GM19452 (cell line): ENCODE results near the gene LZIC.
A peak's percentile ranks its signal among the peaks of the same experiment; 100 is the strongest.
"Not testable (repeated sequence)": the region's sequence is repeated elsewhere in the genome, so short reads cannot be mapped to it uniquely, and the experiment has no call there.

Experiments used
- ATAC-seq: cut with Tn5 transposase; IDR thresholded peaks from one replicate; pipeline ENCODE4 v1.9.1; 2021; ENCODE audit not compliant: unreplicated experiment

LZIC gene

DNA sequence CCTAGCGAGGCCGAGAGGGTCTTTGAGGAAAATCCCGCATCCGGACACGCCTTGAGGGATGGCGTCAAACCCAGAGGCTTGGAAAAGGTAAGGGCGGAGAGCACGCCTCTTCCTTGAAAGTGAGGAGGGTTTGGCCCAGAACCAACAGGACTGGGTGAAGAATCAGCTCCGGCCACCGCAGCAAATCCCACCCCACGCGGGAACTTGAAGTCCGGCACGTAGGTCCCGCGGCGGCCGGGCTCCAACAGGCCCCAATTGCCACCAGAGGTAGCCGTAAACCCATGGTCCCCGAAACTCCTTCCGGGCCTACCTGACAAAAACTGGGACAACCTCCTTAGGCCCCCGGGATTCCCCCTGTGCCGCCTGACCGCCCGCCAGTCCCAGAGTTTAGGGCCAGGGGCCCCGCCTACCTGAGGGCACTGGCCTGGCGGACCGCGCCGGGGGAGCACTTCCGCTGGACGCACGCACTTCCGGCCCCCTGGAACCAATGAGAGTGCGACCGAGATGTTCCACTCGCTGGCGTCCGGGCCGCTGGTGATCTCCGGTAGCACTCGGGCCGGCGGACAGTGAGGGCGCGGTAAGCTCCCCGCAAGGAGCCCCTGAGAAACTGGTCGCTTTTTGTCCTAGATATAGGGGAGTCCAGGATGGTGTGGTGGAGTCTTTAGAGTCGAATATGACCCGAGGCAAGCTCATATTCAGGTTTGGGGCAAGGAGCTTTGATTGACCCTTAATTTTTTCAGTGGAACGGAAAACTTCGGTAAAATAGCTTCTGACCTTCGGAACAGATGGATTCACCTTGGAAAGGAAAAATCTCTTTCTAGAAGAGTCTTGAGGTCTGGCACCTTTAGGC, at the start of gene LZIC, which contains the start of gene NMNAT1:
TSS of gene LZIC (minus strand) at position 453 of the 850 bp plus-strand sequence. CDS start 6,772 bp downstream, outside the sequence.
TSS of gene NMNAT1 (plus strand) at position 537 of the 850 bp plus-strand sequence. CDS start 28,599 bp downstream, outside the sequence.
- ATAC-seq, result peak; percentile 91

DNA sequence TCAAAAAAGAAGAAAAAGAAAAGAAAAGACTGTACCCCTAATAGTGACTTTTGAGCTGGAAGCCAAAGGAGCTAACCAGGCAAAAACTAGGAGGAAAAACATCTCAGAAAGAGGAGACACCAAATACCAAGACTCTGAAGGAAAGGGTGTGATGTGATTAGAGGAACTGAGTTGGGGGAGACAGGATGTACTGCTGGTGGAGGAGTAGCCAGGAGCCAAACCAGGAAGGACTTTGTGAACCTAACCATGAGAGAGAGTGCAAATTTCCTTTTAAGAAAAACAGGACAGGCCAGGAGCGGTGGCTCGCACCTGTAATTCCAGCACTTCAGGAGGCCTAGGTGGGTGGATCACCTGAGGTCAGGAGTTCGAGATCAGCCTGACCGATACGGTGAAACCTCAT, 49.7 kb upstream of the LZIC start:
- no peak for ATAC-seq

DNA sequence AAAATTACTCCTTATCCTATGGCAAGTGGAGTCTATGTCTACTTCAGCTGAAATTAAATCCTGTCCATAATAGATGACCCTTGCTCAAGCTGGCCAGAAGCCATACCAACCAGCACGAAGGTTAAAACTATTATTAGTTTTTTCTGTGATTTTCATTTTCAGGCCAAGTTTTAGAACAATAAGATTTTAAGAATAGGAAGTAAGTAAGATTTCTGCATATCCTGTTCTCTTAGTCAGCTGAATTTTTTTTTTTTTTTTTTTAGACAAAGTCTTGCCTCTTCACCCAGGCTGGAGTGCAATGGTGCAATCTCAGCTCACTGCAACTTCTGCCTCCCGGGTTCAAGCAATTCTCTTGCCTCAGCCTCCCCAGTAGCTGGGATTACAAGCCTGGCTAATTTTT, 47.8 kb upstream of the LZIC start:
- no peak for ATAC-seq

DNA sequence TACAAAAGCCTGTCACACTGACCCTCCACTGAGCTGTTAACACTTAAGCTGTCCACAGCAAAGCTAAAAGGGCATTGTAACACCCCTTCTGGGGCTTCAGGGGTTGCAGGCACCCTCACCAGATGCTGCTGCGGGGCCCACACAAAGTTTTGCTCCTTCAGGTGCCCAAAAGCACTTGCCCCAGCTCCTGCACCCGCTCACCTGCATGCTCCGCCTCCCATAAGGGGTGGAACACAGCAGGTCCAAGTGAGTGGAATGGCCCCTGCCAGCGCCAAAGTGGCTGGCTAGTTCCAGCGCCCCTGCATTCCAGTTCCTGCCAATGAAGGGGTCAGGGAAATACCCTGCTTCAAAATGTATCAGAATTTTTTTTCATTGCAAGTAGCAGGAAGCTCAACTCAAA, 46.6 kb upstream of the LZIC start:
- no peak for ATAC-seq

DNA sequence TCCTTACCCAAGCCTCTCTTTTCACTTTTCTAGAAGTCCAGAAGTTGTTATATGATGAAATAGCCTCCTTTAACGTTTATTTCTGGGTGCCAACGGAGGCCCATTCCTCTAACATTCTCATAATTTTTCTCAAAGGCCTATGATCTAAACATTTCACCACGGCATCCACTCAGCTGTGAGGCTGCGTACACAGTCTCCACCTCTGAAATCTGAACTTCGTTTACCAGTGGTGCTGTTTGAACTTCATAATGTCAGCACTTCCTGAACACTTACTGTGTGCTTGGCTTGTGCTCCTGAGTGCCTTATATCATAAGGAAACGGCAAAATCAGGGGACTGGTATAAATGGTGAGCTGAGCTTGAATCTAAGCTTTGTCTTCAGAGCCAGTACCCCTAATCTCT, 41.8 kb upstream of the LZIC start:
- no peak for ATAC-seq

DNA sequence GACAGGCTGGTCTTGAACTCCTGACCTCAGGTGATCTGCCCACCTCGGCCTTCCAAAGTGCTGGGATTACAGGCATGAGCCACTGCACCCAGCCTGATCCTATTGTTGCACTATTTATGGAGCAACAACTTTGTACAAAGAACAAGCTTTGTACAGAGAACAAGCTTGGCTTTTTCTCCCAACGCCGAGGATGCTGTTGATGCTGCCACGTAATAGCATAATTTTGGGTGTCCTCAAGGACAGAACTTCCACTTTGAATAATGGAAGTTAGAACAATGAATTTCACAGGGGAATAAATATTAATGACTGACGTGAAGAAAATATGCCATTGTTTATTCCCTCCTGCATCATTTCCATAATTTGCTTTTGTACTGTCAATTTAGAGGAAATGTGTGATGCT, 41.1 kb upstream of the LZIC start:
- ATAC-seq, result no peak

DNA sequence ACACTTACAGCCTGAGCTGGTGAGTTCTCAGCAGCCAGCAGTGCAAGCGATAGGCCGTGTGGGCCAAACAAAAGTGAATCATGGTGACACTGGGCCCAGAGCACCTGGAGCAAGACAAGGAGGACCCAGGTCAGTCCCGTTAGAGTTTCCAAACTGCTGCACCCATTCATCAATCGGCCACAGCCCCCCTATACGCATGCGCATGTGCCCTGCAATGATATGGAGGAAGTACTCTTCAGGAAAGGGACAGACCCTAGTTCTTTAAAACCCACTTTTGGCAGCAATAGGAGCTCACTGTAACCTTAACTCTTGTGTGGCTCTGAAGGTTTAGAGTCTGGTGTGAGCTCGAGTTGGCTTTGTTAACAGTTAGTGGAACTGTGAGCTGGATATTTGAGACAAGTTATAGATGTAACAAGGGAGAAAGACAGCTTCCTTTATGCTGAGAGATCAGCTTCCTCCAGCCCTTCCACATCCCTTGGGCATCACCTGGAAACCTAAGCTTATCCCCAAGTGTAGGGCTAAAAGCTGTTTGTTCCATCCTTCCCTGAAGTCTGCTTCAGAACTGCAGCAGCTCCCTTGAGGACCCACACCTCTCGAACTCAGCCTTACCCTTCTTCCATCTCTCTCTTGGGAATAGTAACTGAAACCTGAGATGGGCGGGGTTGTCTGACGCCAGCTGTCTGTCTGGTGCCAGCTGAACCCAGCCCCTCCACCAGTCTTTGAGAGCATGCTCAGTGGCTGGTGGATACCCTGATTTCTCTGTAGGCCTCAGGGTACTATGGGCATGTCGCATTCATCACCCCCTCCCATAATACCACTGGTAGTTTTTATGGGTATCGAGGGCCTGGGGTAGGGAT, 17.7 kb upstream of the LZIC start:
- ATAC-seq, result no peak

DNA sequence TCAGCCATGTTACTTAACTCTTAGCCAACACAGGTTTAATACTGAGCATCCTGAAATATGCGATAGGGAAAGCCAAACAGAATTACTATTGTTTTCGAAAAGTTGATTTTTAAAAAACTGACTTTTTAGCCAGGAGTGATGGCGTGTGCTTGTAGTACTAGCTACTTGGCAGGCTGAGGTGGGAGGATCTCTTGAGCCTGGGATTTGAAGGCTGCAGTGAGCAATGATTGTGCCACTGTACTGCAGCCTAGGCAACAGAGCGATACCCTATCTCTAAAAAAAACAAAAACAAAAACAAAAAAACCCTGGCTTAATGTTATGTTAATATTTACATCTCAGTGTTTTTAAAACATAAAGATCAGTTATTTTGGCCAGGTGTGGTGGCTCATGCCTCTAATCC, 16.8 kb upstream of the LZIC start:
- ATAC-seq, result no peak

DNA sequence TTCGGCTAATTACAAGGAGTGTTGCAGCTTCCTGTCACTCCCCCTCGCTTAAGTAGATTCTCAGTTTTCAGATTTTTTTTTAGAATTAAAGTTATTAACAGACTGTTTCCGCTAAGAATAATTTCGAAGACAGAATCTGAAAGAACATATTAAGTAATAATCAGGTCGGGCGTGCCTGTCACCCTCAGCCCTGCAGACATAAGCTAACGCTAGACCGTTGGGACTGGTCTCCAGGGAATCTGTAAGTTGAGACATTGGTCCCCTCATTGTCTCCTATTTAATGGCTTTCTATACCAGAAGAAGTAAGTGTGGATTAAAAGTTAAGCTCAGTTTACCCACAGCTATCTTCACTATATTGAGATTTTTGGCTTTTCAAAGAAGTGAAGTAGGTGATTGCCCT, 14.5 kb upstream of the LZIC start:
- ATAC-seq, result no peak

DNA sequence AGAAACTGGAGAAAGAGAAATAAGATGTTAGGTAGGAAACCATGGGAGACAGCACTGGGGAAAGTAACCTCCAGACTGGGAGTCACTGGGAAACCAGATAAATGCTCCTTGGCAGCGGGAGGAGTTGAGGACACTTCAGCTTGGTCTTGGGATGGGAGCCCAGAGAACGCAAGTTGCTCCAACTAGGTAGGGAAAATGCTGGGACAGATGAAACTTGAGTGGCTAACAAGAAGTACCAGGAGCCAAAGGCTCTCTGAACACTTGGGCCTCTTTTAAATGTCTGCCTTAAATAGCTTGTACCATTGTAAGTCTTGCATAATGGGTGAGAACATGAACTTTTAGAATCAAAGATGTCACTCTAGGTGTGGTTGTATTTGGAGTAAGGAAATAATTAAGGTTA, 3.1 kb upstream of the LZIC start:
- no peak for ATAC-seq

DNA sequence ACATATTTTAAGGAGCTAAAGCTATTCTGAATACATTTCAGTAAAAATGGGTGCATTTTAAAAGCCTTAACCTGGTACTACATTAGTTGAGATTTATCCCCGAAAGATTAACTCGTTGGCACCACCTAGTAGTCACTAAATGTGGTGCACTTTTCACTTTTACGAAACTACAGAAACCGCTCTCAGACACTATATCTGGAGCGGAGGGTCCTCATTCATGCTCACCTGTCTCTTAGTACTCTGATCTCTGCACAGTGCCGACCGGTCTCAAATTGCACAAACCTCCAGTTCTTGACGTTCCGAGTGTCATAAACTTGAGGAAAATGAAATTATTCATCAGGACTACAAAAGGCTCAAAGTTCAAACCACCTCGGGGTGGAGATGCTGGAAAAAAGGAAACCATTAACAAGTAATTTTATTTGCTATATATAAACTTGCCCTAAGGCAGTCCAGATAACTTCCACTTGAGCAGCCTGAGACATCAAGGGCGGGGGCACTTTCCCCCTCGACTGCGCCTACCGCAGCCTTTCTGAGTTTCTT, 722 bp downstream of the LZIC start:
- ATAC-seq, result peak; percentile 41

DNA sequence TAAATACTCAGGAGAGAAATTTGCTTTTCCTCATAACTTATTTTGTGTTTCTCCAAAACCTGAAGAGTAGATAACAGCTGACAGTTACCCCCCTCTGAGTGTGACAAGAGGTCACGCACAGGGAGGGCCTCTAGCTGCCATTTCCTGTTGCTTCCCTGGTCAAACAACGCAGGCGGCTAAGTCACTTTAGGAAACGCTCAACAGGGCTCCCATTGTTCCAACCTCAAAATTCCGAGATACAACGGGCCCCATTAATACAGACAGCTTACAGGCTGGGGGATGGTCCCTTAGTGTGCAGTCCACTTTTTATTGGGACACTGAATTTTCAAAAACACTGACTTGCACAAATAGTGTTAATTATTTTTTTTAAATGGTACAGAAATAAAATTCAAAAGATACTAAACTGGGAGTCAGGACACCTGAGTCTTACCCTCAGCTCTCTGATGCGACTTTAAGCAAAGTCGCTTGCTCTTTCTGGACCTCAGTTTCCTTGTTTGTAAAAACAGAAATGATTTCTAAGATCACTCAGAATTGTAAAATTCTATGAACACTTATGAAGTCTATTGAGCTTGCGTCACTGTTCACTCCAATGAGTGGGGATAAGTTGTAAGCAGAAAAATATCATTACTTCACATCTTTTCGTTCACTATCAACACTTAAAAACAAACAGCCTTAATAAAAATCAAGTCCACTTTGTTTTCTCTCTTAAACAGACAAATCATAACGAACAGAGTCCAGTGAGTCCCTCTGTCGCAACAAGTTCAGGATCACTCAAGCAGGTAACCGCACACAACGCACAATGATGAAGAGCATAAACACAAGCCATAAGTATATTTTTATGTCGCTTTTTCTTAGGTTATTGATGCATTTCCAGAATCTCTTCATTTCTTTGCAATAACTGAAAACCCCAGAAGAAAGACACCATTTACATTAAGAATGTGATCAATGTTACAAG, 13.5 kb downstream of the LZIC start:
- no peak for ATAC-seq

DNA sequence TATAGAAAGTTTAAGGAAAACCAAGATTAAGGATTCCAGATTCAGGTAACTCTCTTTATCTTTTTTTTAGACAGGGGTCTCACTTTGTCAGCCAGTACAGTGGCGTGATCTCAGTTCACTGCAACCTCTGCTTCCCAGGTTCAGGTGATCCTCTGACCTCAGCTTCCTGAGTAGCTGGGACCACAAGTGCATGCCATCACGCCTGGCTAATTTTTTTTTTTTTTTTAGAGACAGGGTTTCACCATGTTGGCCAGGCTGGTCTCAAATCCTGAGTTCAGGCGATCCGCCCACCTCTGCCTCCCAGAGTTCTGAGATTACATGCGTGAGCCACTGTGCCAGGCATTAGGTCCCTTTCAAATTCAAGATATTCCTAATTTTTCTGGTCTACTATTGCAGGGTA, 15.9 kb downstream of the LZIC start:
- no peak for ATAC-seq

DNA sequence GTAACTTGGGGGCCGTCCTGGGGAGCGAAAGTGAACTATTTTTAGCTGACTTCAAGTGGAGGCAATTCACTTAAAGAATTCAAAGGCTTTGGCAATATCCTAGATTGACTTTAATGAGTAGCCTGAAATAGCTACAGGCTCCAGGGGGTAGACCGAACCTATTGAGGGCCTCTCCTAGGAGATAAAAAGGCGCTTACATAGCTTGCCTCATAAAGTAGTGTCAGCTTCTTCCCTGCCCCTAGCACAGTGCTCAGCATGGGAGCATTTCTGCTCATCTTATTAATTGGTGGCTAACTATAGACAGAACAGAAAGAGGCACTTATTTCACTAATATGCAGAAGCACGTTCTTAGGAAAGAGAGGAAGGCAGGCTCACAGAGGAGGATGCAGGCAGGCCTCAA, 20.8 kb downstream of the LZIC start:
- no peak for ATAC-seq

DNA sequence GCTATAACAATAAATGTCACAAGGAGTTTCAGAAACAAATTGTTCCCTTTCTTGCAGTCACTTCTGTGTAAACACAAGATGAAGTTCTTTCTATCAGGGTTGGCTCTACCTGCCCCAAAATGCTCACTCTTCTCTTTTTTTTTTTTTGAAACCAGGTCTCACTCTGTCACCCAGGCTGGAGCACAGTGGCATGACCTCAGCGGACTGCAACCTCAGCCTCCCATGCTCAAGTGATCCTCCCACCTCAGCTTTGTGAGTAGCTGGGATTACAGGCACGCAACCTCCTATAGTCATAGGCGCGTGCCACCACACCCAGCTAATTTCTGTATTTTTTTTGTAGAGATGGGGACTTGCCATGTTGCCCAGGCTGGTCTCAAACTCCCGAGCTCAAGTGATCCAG, 22.6 kb downstream of the LZIC start:
- ATAC-seq, result no peak

DNA sequence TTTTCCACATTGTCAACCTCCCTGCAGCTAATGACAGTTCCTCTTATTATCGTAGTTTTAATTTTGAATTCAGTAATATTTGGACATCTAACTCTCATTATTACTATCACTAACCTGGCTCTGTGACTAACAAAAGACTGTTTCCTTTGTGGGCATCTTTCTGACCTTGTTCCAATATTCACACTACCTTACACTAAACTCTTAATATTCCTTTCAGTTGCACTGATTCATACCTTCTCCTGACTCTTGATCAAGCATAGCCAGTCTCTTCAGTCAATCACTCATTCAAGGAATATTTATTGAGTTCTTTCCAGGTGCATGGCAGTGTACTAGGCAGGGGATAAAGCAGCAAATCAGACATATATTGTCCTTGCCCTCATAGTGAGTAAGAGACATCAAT, 25.3 kb downstream of the LZIC start:
- ATAC-seq, result no peak

DNA sequence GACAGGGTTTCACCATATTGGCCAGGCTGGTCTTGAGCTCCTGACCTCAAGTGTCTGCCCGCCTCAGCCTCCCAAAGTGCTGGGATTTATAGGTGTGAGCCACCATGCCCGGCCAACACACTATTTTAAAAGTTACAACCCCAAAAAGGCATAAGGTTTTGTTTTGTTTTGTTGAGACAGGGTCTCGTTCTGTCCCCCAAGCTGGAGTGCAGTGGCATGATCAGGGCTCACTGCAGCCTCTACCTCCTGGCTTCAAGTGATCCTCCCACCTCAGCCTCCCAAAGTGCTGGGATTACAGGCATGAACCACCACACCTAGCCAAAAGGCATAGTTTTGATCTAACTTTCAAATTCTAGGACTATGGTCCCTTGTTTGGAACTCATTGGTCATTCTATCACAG, 25.7 kb downstream of the LZIC start:
- not testable (repeated sequence) for ATAC-seq

DNA sequence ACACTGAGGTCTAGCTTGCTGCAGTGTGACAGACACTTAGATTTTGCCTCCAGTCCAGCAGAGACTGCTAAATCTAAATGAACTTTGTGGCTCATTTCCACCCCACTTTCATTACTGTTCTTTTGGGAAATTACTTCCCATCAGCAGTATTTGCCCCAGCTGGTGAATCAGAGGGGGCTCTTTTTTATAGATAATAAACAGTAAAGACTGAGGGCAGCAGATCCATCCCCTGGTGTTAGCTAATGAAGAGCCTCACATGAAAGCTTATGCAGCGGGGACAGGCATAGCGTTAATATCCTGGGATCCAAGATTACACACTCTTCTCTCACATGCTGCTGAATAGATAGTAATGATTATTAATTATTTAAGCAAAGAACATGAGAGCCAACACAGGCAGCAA, 26.7 kb downstream of the LZIC start:
- no peak for ATAC-seq

DNA sequence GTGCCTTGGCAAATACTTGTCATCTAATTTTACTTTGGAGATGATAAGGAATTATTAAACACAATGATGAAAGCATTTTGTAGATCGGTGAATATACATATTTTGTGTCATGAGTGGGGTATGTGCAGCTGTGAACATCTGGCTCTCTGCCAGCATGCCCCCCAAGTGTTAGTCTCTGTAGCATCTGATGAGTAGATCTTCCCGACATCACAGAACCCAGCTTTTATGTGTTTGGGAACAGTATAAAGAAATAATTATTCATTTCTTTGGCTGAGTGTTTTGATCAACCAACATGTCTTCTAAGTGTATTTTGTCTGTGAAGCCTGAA, 28.6 kb downstream of the LZIC start:
- no peak for ATAC-seq

DNA sequence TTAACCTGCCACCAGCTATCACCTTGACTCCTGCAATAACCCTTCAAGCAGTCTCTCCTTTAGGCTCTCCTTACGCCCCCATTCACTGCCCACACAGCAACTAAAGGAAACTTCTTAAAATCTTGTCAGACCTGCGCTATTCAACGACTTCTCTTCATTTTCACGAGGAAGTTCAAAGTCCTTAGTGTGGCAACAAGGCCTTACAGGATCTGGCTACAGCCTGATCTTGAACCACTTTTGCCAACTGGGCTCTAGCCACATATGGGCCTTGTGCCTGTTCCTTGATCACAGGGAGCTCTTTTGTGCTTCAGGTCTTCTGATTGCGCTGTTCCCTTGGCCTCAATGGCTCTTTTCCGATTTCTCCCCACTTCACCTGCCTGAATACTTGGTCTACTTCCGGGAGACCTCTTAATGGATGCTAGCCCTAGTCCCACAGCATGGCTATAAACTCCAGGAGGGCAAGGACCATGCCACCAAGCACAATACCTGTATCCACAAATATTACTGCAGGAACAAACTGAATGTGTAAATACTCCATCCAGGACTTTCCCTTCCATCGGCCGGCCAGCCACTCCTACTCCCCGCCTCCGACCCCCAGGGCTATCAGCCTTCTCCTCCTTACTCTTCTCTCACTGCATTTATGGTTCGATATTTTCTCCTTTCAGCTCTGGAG, 30.8 kb downstream of the LZIC start:
- no peak for ATAC-seq
